ENCODE results near the gene UTS2R.

GRCh38 chr17:82384051-82384729 lies 12.6 kb downstream of the UTS2R start:
- TF ChIP-seq EZH2 (IDR thresholded peaks at IDR 0.05): no peak
- TF ChIP-seq POLR2AphosphoS5 (IDR thresholded peaks at IDR 0.05; ENCODE audit: borderline replicate concordance, low read depth, low read length): no peak
- no peak for TF ChIP-seq FOXP2 (optimal IDR thresholded peaks at IDR 0.05; ENCODE audit: control extremely low read depth, extremely low read length, insufficient read depth)

All from SK-N-MC (cell line).